GM18868 (cell line): ENCODE measurements around the gene SBF1.
"Not testable (repeated sequence)": the region's sequence is repeated elsewhere in the genome, so short reads cannot be mapped to it uniquely, and the experiment has no call there.

Experiments
- ATAC-seq: cut with Tn5 transposase; IDR thresholded peaks from one replicate; pipeline ENCODE4 v1.9.1; 2021; ENCODE audit warnings: mild to moderate bottlenecking, moderate library complexity; ENCODE audit not compliant: unreplicated experiment

Gene SBF1

GRCh38 chr22:50474710-50475651 is at the start of gene SBF1:
Gene SBF1, minus strand, starts transcription at chr22:50475035. Its CDS starts 195 bp downstream, at chr22:50474840.
- ATAC-seq, result peak; percentile 78

GRCh38 chr22:50523806-50524675 is 49.2 kb upstream of the SBF1 start:
- no peak for ATAC-seq

GRCh38 chr22:50523458-50523805 is 48.6 kb upstream of the SBF1 start:
- ATAC-seq, result no peak

GRCh38 chr22:50522806-50523438 is 48.1 kb upstream of the SBF1 start:
- ATAC-seq, result no peak

- ATAC-seq, result no peak
Measured at GRCh38 chr22:50522208-50522805, 47.5 kb upstream of the SBF1 start.

- ATAC-seq, result no peak
Measured at GRCh38 chr22:50521710-50522109, 46.9 kb upstream of the SBF1 start.

GRCh38 chr22:50520826-50521453 is 46.1 kb upstream of the SBF1 start:
- no peak for ATAC-seq

GRCh38 chr22:50520184-50520583 is 45.3 kb upstream of the SBF1 start:
- not testable (repeated sequence) for ATAC-seq

GRCh38 chr22:50519151-50519550 is 44.3 kb upstream of the SBF1 start:
- no peak for ATAC-seq

- no peak for ATAC-seq
Measured at GRCh38 chr22:50518606-50519005, 43.8 kb upstream of the SBF1 start.

GRCh38 chr22:50517495-50518260 is 42.8 kb upstream of the SBF1 start:
- no peak for ATAC-seq

GRCh38 chr22:50516891-50517290 is 42.1 kb upstream of the SBF1 start:
- no peak for ATAC-seq

- no peak for ATAC-seq
Measured at GRCh38 chr22:50516068-50516467, 41.2 kb upstream of the SBF1 start.

- no peak for ATAC-seq
Measured at GRCh38 chr22:50513175-50513574, 38.3 kb upstream of the SBF1 start.

GRCh38 chr22:50508897-50509296 is 34.1 kb upstream of the SBF1 start:
- no peak for ATAC-seq

GRCh38 chr22:50507991-50508884 is 33.4 kb upstream of the SBF1 start, which contains the start of gene NCAPH2:
Gene NCAPH2, plus strand, starts transcription at chr22:50508224. Its CDS starts 114 bp downstream, at chr22:50508338.
- peak; percentile 61 for ATAC-seq

- peak; percentile 67 for ATAC-seq
Measured at GRCh38 chr22:50507421-50507990, 32.7 kb upstream of the SBF1 start, which contains the start of gene LMF2. Gene LMF2, minus strand, starts transcription at chr22:50507702. Its CDS starts 27 bp downstream, at chr22:50507675.
